ENCODE measurements around the gene SMG1. TPM values are rescaled to one million over a fixed set of nuclear protein-coding genes. Genes with fewer than 3 reads are reported as not detected.
"Not testable (repeated sequence)": the region's sequence is repeated elsewhere in the genome, so short reads cannot be mapped to it uniquely, and the experiment has no call there.

SMG1 gene
- 100 to 1,000 TPM in 3 of 4 donors, 10 to 100 TPM in 1; 88.5 to 183 (median 159) TPM for total RNA-seq

- ATAC-seq, result peak; percentile 90 to 92
- H3K27me3 ChIP-seq; H3K9me3 ChIP-seq; H3K36me3 ChIP-seq; in situ Hi-C loops (cut with MboI; ENCODE audit: low sequenced_read_pairs in 4 of 4): not testable (repeated sequence)
- Histone ChIP-seq H3K4me1 (peaks cover 8 to 36% of the 10 kb centered on the region in 2 donors), H3K4me3 (peak within 1 kb of the TSS; percentile 88 to 97 (median 91)), H3K27ac (peak within 1 kb of the TSS; percentile 99 to 100 (median 99))
- intact Hi-C loops (cut with DNase I; ENCODE audit: low total_unique reads), result loop anchor here (5.0 kb wide), 1 partner anchor 124 kb away; the partner anchor contains the start of gene ARL6IP1
- DNase-seq, result peak; percentile 92 to 96
- TF ChIP-seq POLR2A (IDR thresholded peaks at IDR 0.05), result peak; percentile 95 to 98
Observed at GRCh38 chr16:18925986-18926865, at the start of gene SMG1. Gene SMG1, minus strand, starts transcription at chr16:18926408. Its CDS starts 367 bp downstream, at chr16:18926041.

GRCh38 chr16:18975109-18975508, 48.9 kb upstream of the SMG1 start:
- no peaks in the 10 kb centered on the region for H3K9me3 ChIP-seq
- H3K36me3 ChIP-seq, result no peaks in the 10 kb centered on the region
- intact Hi-C loops (cut with DNase I; ENCODE audit: low total_unique reads), result no loop called here
- H3K27ac ChIP-seq, result no peak overlapping the region
- ATAC-seq (no peak), DNase-seq (no peak)
- no peak overlapping the region for H3K4me3 ChIP-seq
- TF ChIP-seq POLR2A (IDR thresholded peaks at IDR 0.05) (no peak), CTCF (IDR thresholded peaks at IDR 0.05 in 4 of 5, conservative IDR thresholded peaks at IDR 0.05 in 1 of 5) (no peak)
- no peaks in the 10 kb centered on the region for H3K27me3 ChIP-seq
- H3K4me1 ChIP-seq, result no peaks in the 10 kb centered on the region
- in situ Hi-C loops (cut with MboI; ENCODE audit: low sequenced_read_pairs in 4 of 4), result no loop called here

GRCh38 chr16:18969855-18970240, 43.6 kb upstream of the SMG1 start:
- peaks cover 0 to 4% of the 10 kb centered on the region in 2 donors for H3K4me1 ChIP-seq
- H3K4me3 ChIP-seq, result no peak overlapping the region
- H3K9me3 ChIP-seq, result no peaks in the 10 kb centered on the region
- intact Hi-C loops (cut with DNase I; ENCODE audit: low total_unique reads), result loop anchor here (1.0 to 10.0 kb wide), 2 partner anchors 55 to 169 kb away; partner anchors contain the start of gene ARL6IP1
- no peaks in the 10 kb centered on the region for H3K27me3 ChIP-seq
- in situ Hi-C loops (cut with MboI; ENCODE audit: low sequenced_read_pairs in 4 of 4), result loop anchor here in 2 of 4 donors (10.0 kb wide), 2 partner anchors 55 to 175 kb away; partner anchors contain the start of gene RPS15A (in 1 of the 2)
- H3K27ac ChIP-seq, result no peak overlapping the region
- TF ChIP-seq CTCF (IDR thresholded peaks at IDR 0.05 in 4 of 5, conservative IDR thresholded peaks at IDR 0.05 in 1 of 5), result no peak
- TF ChIP-seq POLR2A (IDR thresholded peaks at IDR 0.05), result no peak
- ATAC-seq, result no peak
- no peak for DNase-seq
- H3K36me3 ChIP-seq, result no peaks in the 10 kb centered on the region

- peak overlapping the region in 1 of 4 donors; percentile 9 for H3K27ac ChIP-seq
- intact Hi-C loops (cut with DNase I; ENCODE audit: low total_unique reads), result loop anchor here (1.0 to 10.0 kb wide), 2 partner anchors 54 to 168 kb away; partner anchors contain the start of gene ARL6IP1
- peak; percentile 80 to 95 for ATAC-seq
- H3K4me3 ChIP-seq, result peak overlapping the region; percentile 38 to 44 (median 42)
- H3K9me3 ChIP-seq, result no peaks in the 10 kb centered on the region
- no peaks in the 10 kb centered on the region for H3K27me3 ChIP-seq
- peaks cover 0 to 4% of the 10 kb centered on the region in 2 donors for H3K4me1 ChIP-seq
- TF ChIP-seq POLR2A (IDR thresholded peaks at IDR 0.05), result no peak
- TF ChIP-seq CTCF (IDR thresholded peaks at IDR 0.05 in 4 of 5, conservative IDR thresholded peaks at IDR 0.05 in 1 of 5), result peak; percentile 76 to 94 (median 92)
- H3K36me3 ChIP-seq, result no peaks in the 10 kb centered on the region
- peak; percentile 65 to 79 for DNase-seq
- in situ Hi-C loops (cut with MboI; ENCODE audit: low sequenced_read_pairs in 4 of 4), result loop anchor here in 2 of 4 donors (10.0 kb wide), 2 partner anchors 54 to 174 kb away; partner anchors contain the start of gene RPS15A (in 1 of the 2)
Observed at GRCh38 chr16:18969050-18969854, 43.0 kb upstream of the SMG1 start.
